Mammary microvascular endothelial cell (primary cell): Measurements from ENCODE around the gene LRRC52. TPM values are rescaled to one million over a fixed set of nuclear protein-coding genes. Genes with fewer than 3 reads are reported as not detected.

Experiments
- total RNA-seq: library from RNA; depleted of rRNA; stranded (reverse); fragments of >200 nt; gene quantifications from 2 replicates; pipeline ENCODE4 v1.2.3, GENCODE V29; 2015

Gene LRRC52, protein sequence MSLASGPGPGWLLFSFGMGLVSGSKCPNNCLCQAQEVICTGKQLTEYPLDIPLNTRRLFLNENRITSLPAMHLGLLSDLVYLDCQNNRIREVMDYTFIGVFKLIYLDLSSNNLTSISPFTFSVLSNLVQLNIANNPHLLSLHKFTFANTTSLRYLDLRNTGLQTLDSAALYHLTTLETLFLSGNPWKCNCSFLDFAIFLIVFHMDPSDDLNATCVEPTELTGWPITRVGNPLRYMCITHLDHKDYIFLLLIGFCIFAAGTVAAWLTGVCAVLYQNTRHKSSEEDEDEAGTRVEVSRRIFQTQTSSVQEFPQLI
- total RNA-seq = not detected in 2 replicates

DNA sequence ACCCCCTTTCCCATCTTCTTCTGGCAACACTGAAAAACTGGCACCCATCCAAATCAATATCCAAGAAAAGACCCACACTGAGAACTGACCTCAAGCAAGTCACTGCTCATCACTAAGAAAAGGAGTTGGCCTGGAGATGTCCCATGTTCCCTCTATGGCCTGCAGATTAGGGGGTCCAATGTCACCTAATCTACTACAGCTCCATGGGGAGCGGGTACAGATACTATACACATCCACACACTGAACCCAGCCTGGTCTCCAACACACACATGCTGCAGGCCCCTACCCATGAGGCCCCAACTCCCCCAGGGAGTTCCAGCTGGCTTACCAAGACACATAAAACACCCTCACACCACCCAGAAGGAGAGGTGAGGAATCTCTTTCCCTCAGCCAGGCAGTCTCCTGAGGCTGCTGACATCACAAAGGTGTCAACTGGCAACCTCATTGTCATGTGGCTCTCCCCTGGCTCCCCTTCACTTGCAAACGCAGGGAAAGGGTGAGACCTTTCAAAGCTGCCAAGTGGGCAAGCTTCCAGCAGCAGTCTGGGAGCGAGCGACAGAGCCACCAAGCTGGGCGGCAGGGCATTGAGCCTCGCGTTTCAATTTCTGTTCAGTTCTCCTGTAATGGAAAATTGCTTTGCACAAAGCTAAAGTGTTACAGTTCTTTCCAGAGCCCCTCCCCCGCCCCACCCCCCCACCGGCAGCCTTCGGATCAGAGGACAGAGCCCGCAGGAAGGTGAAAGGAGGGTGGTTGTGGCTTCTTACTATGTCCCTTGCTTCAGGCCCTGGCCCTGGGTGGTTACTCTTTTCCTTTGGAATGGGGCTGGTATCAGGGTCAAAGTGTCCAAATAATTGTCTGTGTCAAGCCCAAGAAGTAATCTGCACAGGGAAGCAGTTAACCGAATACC is at the start of gene LRRC52:
Gene LRRC52 (plus strand): TSS at position 469 of the 907 bp plus-strand sequence. CDS start 297 bp downstream, at position 766.

Other genes starting within 250 kb of the LRRC52 start
- gene LMX1A, start 187.3 kb upstream of the LRRC52 start, total RNA-seq = not detected in 2 replicates
- gene RXRG, start 98.9 kb upstream of the LRRC52 start, total RNA-seq = not detected in 2 replicates
- 212 and 275 TPM in 2 replicates for gene MGST3, start 87.2 kb downstream of the LRRC52 start, total RNA-seq
- 40.5 and 53.0 TPM in 2 replicates for gene ALDH9A1, start 154.6 kb downstream of the LRRC52 start, total RNA-seq
- gene TMCO1, start 224.9 kb downstream of the LRRC52 start, total RNA-seq = 58.4 and 66.0 TPM in 2 replicates